Measurements from ENCODE around the gene PLA2G2F.
"Not testable (repeated sequence)": the region's sequence is repeated elsewhere in the genome, so short reads cannot be mapped to it uniquely, and the experiment has no call there.

PLA2G2F gene

GRCh38 chr1:20115479-20115878, 23.6 kb upstream of the PLA2G2F start:
- DNase-seq, result no peak

GRCh38 chr1:20115916-20116315, 23.2 kb upstream of the PLA2G2F start:
- DNase-seq, result no peak

DNA sequence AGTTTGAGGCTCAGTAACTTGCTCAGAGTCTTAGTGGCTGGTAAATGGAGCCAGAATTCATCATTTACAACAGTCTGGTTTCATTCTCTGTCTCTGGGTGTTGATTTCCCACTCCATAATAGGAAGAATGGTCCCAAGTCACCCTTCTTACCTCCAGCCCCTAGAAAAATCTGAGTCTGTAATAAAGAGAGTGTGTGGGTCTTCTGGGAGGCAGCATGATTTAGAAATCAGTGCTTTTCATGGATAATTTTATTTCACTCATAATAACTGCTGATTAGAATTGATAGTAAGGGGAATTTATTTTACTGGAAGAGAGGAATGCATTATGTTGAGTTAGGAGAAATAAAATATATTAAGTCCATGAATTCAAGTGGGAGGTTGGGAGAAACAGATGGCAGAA, 21.9 kb upstream of the PLA2G2F start:
- DNase-seq, result no peak

DNA sequence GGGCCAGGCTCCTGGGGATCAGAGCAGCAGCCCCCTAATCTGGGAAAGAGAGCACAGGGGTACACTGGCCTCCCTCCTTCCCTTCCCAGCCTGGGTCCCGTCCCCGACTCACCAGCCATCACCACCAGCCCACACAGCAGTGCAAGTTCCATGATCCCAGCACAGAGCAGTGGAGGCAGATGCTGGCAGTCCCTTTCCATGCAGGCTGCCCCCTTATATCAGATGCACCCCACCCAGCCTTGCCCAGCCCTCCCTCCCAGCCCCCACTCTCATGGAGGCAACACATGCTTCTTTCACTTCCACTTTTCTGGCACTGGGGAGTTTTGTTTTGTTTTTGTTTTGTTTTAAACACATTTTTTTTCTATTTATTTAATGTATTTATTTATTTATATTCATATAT, 19.8 kb upstream of the PLA2G2F start, which contains the start of gene PLA2G2D:
Gene PLA2G2D, minus strand, starts transcription at position 190 of the 400 bp plus-strand sequence. Its CDS starts 38 bp downstream, at position 152.
- no peak for DNase-seq

- no peak for DNase-seq
Observed at GRCh38 chr1:20120796-20121195, 18.3 kb upstream of the PLA2G2F start.

- no peak for DNase-seq
Observed at GRCh38 chr1:20123722-20124455, 15.2 kb upstream of the PLA2G2F start.

- DNase-seq, result no peak
Observed at GRCh38 chr1:20124456-20125057, 14.6 kb upstream of the PLA2G2F start.

- DNase-seq, result no peak
Observed at GRCh38 chr1:20125100-20125499, 14.0 kb upstream of the PLA2G2F start.

- DNase-seq, result no peak
Observed at GRCh38 chr1:20126041-20126805, 12.9 kb upstream of the PLA2G2F start.

DNA sequence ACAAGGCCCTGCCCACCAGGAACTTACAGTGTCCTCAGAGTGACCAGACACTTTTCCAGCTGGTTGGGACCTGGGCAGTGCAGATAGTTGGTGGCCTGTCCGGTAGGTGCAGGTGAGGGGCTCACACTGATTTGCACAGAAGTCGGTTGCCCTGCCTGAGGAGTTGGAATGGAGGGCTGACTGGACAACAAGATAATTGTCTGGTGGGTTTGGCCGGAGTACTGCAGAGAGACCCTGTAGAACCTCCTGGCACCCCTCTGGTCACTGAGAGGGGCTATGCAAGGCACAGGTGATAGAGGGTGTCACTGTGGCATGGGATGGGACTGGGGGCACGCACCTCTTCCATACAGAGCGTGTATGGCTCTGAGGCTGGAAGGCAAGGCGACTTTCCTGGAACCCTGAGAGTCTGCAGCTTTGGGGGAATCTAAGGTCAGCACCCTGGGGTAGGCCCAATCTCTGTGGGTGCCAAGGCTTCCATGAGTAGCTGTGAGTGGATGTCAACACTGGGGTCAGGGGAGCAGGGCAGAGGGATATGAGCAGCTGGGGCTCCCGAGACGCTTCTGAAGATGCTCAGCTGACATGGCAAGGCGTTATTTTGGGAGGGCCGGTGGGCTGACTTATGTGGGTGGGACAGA, 12.2 kb upstream of the PLA2G2F start:
- DNase-seq, result no peak

DNA sequence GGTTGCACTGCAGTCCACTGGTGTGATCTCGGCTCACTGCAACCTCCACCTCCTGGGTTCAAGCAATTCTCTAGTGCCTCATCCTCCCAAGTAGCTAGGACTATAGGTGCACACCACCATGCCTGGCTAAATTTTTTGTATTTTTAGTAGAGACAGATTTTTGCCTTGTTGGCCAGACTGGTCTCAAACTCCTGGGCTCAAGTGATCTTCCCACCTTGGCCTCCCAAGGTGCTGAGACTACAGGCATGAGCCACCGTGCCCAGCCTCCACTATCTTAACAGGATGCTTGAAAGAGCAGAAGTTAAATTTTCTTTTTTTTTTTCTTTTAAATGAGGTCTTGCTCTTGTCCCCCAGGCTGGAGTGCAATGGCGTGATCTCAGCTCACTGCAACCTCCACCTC, 8.6 kb upstream of the PLA2G2F start:
- not testable (repeated sequence) for DNase-seq

GRCh38 chr1:20134995-20135394, 4.1 kb upstream of the PLA2G2F start:
- no peak for DNase-seq

- DNase-seq, result no peak
Observed at GRCh38 chr1:20136249-20136648, 2.9 kb upstream of the PLA2G2F start.

GRCh38 chr1:20137055-20137454, 2.1 kb upstream of the PLA2G2F start:
- DNase-seq, result no peak

DNA sequence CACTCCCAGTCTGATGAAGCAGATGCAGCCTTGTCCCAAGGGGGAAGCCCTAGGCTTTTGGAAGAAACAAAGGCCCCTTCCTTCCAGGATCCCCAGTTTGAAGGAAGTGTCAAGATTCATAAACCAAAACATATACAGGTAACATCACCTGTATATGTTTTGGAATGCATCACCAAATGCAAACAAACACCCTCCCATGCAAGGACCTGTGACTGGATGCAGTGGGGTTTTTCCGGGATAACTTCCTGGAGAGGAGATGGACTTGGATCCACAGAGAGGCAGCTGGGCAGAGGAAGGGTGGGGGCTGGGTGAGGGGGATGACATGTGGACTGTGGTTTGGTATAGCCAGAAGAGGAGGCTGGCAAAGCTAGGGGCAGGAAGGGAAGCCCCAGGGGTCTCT, 1.5 kb upstream of the PLA2G2F start:
- DNase-seq, result no peak

DNA sequence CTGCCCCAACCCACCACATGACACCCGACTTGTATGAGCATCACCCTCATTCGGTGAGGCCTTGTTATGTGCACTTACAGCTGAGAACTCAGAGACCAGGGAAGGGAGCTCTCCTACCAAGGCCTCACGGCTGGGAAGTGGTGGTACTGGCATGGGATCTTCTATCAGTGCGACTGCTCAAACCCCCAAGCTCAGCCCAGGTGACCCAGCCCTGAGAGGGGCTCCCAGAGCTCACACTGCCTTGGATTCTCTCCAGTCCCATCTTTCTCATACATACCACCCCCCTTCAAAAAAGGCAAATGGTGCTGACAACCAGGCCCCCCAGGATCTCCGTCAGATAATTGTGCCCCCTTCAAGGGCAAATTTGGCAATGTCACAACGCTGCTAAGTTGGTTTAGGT, 777 bp upstream of the PLA2G2F start:
- no peak for DNase-seq

DNA sequence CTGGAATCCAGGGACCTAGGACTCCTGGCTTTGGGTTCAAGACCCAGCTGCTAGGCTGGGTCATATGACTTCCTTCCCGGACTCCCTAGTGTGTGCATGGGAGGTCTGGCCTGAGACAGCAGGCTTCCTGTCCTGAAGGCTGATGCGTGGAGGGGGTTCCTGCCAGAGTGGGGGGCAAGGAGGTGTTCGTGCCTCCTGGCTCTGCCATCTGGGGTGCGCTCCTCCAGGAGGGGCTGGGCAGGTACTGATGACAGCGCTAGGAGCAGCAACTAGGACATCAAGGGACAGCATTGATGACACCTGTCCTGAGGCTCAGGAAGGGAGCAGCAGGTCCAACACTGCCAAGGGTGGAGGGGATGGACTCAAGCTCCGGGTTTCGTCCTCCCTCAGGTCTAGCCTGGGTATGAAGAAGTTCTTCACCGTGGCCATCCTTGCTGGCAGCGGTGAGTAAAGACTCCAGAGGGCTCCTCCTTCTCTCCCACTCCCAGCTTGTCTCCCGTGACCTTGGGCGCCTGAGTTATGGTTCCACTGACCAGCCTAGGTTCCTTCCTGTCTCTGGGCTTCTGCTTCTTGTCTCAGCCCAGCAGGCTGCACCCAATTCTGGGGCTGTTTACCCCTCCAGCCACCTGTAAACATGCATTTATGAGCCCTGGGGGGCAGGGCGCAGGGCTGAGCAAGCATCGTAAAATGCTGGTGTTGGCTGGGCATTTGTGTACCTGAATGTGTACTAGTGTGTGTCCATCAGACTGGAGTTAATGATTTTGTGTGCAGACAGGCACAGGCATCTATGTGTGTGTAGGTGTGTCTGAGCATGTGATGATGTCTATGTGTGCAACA, 871 bp downstream of the PLA2G2F start:
- no peak for DNase-seq

DNA sequence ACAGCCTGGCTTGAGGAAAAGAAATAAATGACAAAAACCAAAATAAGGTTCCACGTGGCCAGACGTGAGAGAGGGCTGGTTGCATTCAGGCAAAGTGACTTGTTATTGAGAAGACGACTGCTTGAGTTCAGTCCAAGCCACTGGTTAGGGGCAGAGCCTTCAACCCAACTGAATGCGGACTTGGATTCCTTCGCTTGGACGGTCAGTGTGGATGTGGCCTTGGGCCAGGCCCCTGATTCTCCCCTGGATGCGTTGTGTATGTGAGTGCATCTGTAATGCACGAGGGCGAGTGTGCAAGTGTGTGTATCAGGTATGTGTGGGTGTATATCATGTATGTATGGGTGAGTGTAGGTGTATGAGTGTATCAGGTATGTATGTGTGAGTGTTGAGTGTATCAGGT, 1.9 kb downstream of the PLA2G2F start:
- no peak for DNase-seq

DNA sequence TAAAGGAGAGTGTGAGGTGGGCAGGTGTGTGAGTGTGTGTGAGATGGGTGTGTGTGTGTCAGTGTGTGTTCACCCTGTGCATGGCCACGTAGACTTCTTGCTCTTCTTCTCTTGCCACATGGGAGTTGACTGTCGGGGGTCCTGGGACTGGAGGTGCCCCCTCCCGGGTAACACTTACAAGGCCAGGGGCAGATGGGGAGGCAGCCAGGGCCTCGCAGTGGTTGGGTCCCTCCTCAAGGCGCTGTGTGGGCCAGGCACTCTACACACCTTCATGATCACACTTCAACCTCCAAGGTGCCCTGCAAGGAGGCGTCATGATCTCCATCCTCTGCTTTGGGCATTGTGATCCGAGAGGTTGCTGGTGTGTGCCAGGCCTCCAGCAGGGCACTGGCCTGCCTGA, 2.3 kb downstream of the PLA2G2F start:
- DNase-seq, result no peak

- no peak for DNase-seq
Observed at GRCh38 chr1:20142001-20142710, 3.0 kb downstream of the PLA2G2F start.

- DNase-seq, result no peak
Observed at GRCh38 chr1:20143318-20143717, 4.2 kb downstream of the PLA2G2F start.

Measured in activated CD4-positive, CD25-positive, alpha-beta regulatory T cell (primary cell).